H1 (cell line): Measurements from ENCODE around the gene AIDA. TPM values are rescaled to one million over a fixed set of nuclear protein-coding genes. Genes with fewer than 3 reads are reported as not detected.

ENCODE experiments used
- CTCF ChIA-PET: fragments of 300-600 bp; sonication (Branson Sonifier 250); formaldehyde crosslinking; loops from one replicate; lab custom pipeline; 2021; ENCODE audit not compliant: partially characterized antibody; lab: Charles Lee
- POLR2A ChIA-PET: fragments of 300-600 bp; sonication (Branson Sonifier 250); formaldehyde crosslinking; loops from one replicate; lab custom pipeline; 2021; ENCODE audit warnings: inconsistent platforms; ENCODE audit not compliant: partially characterized antibody; lab: Charles Lee
- DNase-seq, 2 experiments: peaks; one replicate each; pipeline versions ENCODE4 v3.0.0 to v3.0.0-alpha.2; 2010 to 2022; ENCODE audit warnings: low spot score in 2 of 2, low read depth in 1 of 2, mixed read lengths in 1 of 2
- FAIRE-seq: peaks from 2 replicates; lab custom pipeline; 2011; peaks lifted over from hg19 to GRCh38; lab: Jason Lieb, UNC
- H2AFZ ChIP-seq: 2 replicates; pipeline ENCODE4 v1.8.1; 2012; ENCODE audit warnings: low read length, inconsistent platforms
- H2AK5ac ChIP-seq: 2 replicates; pipeline ENCODE4 v1.6.1; 2013; ENCODE audit warnings: low read depth, low read length
- H2BK120ac ChIP-seq: replicated peaks from 2 replicates; pipeline ENCODE3; 2013; ENCODE audit warnings: low read depth, low read length, inconsistent platforms
- H2BK12ac ChIP-seq: 2 replicates; pipeline ENCODE4 v1.6.1; 2013; ENCODE audit warnings: low read depth, low read length
- H2BK15ac ChIP-seq: 2 replicates; pipeline ENCODE4 v1.6.1; 2013; ENCODE audit warnings: low read length
- H2BK20ac ChIP-seq: 2 replicates; pipeline ENCODE4 v1.6.1; 2013; ENCODE audit warnings: low read length
- H2BK5ac ChIP-seq: 2 replicates; pipeline ENCODE4 v1.6.1; 2013; ENCODE audit warnings: low read depth, low read length
- H3K14ac ChIP-seq: 2 replicates; pipeline ENCODE4 v1.6.1; 2013; ENCODE audit warnings: inconsistent platforms; ENCODE audit not compliant: insufficient read length
- H3K18ac ChIP-seq: 2 replicates; pipeline ENCODE4 v1.6.1; 2013; ENCODE audit warnings: low read length; ENCODE audit errors: extremely low read depth
- H3K23ac ChIP-seq: 2 replicates; pipeline ENCODE4 v1.6.1; 2013; ENCODE audit warnings: inconsistent platforms; ENCODE audit not compliant: insufficient read length
- H3K23me2 ChIP-seq: 2 replicates; pipeline ENCODE4 v1.6.1; 2013; ENCODE audit warnings: low read depth, low read length
- H3K27ac ChIP-seq: 2 replicates; pipeline ENCODE4 v1.6.1; 2011; ENCODE audit warnings: low read depth, low read length, inconsistent platforms
- H3K27me3 ChIP-seq, 4 experiments: replicated peaks in 1 of 4; 1 replicate in 1 of 4; 2 replicates in 3 of 4; pipeline versions ENCODE4 v1.6.1 to v1.8.1; 2011 to 2013; ENCODE audit warnings: low read length in 3 of 4, mild to moderate bottlenecking in 3 of 4, inconsistent platforms in 2 of 4, mixed read lengths in 2 of 4, moderate library complexity in 1 of 4; ENCODE audit not compliant: control insufficient read depth in 3 of 4, insufficient read depth in 3 of 4; ENCODE audit errors: extremely low read depth in 1 of 4
- H3K36me3 ChIP-seq, 4 experiments: 2 replicates each; pipeline versions ENCODE4 v1.6.1 to v1.8.1; 2011 to 2013; ENCODE audit warnings: mild to moderate bottlenecking in 4 of 4, low read length in 3 of 4, moderate library complexity in 2 of 4, control low read depth in 1 of 4, inconsistent platforms in 1 of 4; ENCODE audit not compliant: insufficient read depth in 4 of 4, control insufficient read depth in 2 of 4
- H3K4ac ChIP-seq: replicated peaks from 2 replicates; pipeline ENCODE3; 2013; ENCODE audit warnings: low read length, low read depth, mixed read lengths, inconsistent platforms; ENCODE audit not compliant: insufficient read length
- H3K4me1 ChIP-seq, 4 experiments: replicated peaks in 1 of 4; 1 replicate in 1 of 4; 2 replicates in 3 of 4; pipeline versions ENCODE4 v1.6.1 to v1.8.1; 2011 to 2013; ENCODE audit warnings: low read length in 3 of 4, inconsistent platforms in 2 of 4, mixed read lengths in 1 of 4; ENCODE audit not compliant: insufficient read depth in 4 of 4, control insufficient read depth in 3 of 4
- H3K4me2 ChIP-seq, 2 experiments: 2 replicates each; pipeline versions ENCODE4 v1.6.1 to v1.8.1; 2011 to 2013; ENCODE audit warnings: low read depth in 2 of 2, low read length in 2 of 2, control low read depth in 1 of 2, inconsistent platforms in 1 of 2, mild to moderate bottlenecking in 1 of 2; ENCODE audit not compliant: insufficient read depth in 1 of 2
- H3K4me3 ChIP-seq, 4 experiments: fragments of 200-600, 300-600 bp in 1 of 4; sonication (generic), shearing (Covaris generic), sonication (Bioruptor Twin) in 1 of 4; 2 replicates each; pipeline versions ENCODE4 v1.5.1 to v1.8.1; 2011 to 2016; ENCODE audit warnings: low read length in 4 of 4, low read depth in 3 of 4, control low read depth in 2 of 4, inconsistent platforms in 2 of 4, mild to moderate bottlenecking in 2 of 4, mixed read lengths in 1 of 4, moderate library complexity in 1 of 4; ENCODE audit not compliant: insufficient read depth in 2 of 4; ENCODE audit errors: extremely low read depth in 1 of 4
- H3K56ac ChIP-seq: replicated peaks from 2 replicates; pipeline ENCODE3; 2013; ENCODE audit warnings: low read depth, mild to moderate bottlenecking, mixed read lengths, low read length, inconsistent platforms; ENCODE audit not compliant: insufficient read length
- H3K79me1 ChIP-seq: 2 replicates; pipeline ENCODE4 v1.6.1; 2013; ENCODE audit warnings: low read depth, low read length, control low read depth
- H3K79me2 ChIP-seq, 2 experiments: 2 replicates each; pipeline versions ENCODE4 v1.6.1 to v1.8.1; 2012 to 2013; ENCODE audit warnings: low read length in 2 of 2, mild to moderate bottlenecking in 2 of 2, inconsistent platforms in 1 of 2; ENCODE audit not compliant: insufficient read depth in 2 of 2, control insufficient read depth in 1 of 2
- H3K9ac ChIP-seq, 4 experiments: replicated peaks in 1 of 4; 1 replicate in 1 of 4; 2 replicates in 3 of 4; pipeline versions ENCODE4 v1.6.1 to v1.8.1; 2011 to 2013; ENCODE audit warnings: low read depth in 3 of 4, low read length in 3 of 4, control low read depth in 2 of 4, mild to moderate bottlenecking in 2 of 4, moderate library complexity in 2 of 4, inconsistent platforms in 1 of 4; ENCODE audit errors: extremely low read depth in 1 of 4
- H3K9me3 ChIP-seq, 2 experiments: 2 replicates each; pipeline versions ENCODE4 v1.6.1 to v1.8.1; 2012 to 2013; ENCODE audit warnings: mild to moderate bottlenecking in 2 of 2, moderate library complexity in 2 of 2, control low read depth in 1 of 2, inconsistent platforms in 1 of 2, low read depth in 1 of 2, low read length in 1 of 2, mixed read lengths in 1 of 2; ENCODE audit not compliant: insufficient read depth in 2 of 2
- H4K20me1 ChIP-seq, 2 experiments: replicated peaks in 1 of 2; 2 replicates each; pipeline versions ENCODE3 to v1.8.1; 2011 to 2013; ENCODE audit warnings: inconsistent platforms in 2 of 2, low read length in 2 of 2, mild to moderate bottlenecking in 1 of 2; ENCODE audit not compliant: insufficient read depth in 2 of 2, control insufficient read depth in 1 of 2
- H4K5ac ChIP-seq: 2 replicates; pipeline ENCODE4 v1.6.1; 2013; ENCODE audit warnings: low read length, low read depth, mixed read lengths, inconsistent platforms; ENCODE audit not compliant: insufficient read length
- H4K8ac ChIP-seq: 2 replicates; pipeline ENCODE4 v1.8.0; 2013; ENCODE audit warnings: mild to moderate bottlenecking, moderate library complexity, low read length, inconsistent platforms; ENCODE audit not compliant: insufficient read depth; ENCODE audit errors: extremely low read depth
- H4K91ac ChIP-seq: replicated peaks from 2 replicates; pipeline ENCODE3; 2013; ENCODE audit warnings: low read length, mixed read lengths, inconsistent platforms; ENCODE audit not compliant: insufficient read length
- EP300 ChIP-seq, 2 experiments: IDR thresholded peaks; 1 replicate in 1 of 2; 2 replicates in 1 of 2; pipeline ENCODE4 v1.6.1; 2011 to 2012; ENCODE audit warnings: low read depth in 2 of 2, low read length in 2 of 2, mild to moderate bottlenecking in 2 of 2, borderline replicate concordance in 1 of 2, inconsistent platforms in 1 of 2, moderate library complexity in 1 of 2
- GTF2F1 ChIP-seq: IDR thresholded peaks from 2 replicates; pipeline ENCODE4 v1.6.1; 2012; ENCODE audit warnings: low read depth, low read length, improper control_type of control experiment, borderline replicate concordance
- RXRA ChIP-seq: IDR thresholded peaks from 2 replicates; pipeline ENCODE4 v1.6.1; 2011; ENCODE audit warnings: low read depth, mild to moderate bottlenecking, low read length, moderate library complexity; ENCODE audit not compliant: insufficient read depth
- SUZ12 ChIP-seq: fragments of 200-600 bp; sonication (generic); IDR thresholded peaks from 2 replicates; pipeline ENCODE4 v1.6.1; 2012; ENCODE audit warnings: mild to moderate bottlenecking, inconsistent platforms, low read length, moderate library complexity, mixed read lengths
- TAF1 ChIP-seq: IDR thresholded peaks from 2 replicates; pipeline ENCODE4 v1.6.1; 2011; ENCODE audit warnings: mild to moderate bottlenecking, low read depth, low read length
- TCF12 ChIP-seq: IDR thresholded peaks from 2 replicates; pipeline ENCODE4 v1.6.1; 2011; ENCODE audit warnings: low read depth, mild to moderate bottlenecking, low read length
- WGBS, 2 experiments: shearing (Covaris generic) in 1 of 2; methylation state at CpG; one replicate each; pipeline versions ENCODE4 v1.1.6 to v1.1.7; 2013 to 2015; ENCODE audit warnings: low lambda C conversion rate in 2 of 2, mixed read lengths in 2 of 2, inconsistent platforms in 1 of 2, low coverage in 1 of 2, missing lambda C conversion rate in 1 of 2; ENCODE audit not compliant: insufficient replicate concordance in 2 of 2, insufficient coverage in 1 of 2, insufficient read length in 1 of 2; ENCODE audit errors: extremely low coverage in 1 of 2, missing lambda C conversion rate in 1 of 2; 5-methylcytosine and 5-hydroxymethylcytosine counted together
- polyA plus RNA-seq, 7 experiments: library from polyadenylated mRNA; depleted of rRNA in 3 of 7; stranded (reverse) in 5 of 7; unstranded in 2 of 7; fragments of >200 nt in 5 of 7; fragments of 200-250 nt in 2 of 7; gene quantifications; 1 replicate in 5 of 7; 2 replicates in 1 of 7; 4 replicates in 1 of 7; pipeline versions ENCODE4 v1.2.1 to v1.2.3, GENCODE V29; 2011 to 2013; ENCODE audit warnings: missing spikeins in 2 of 7, mixed read lengths in 2 of 7
- total RNA-seq: library from RNA; stranded (reverse); fragmentation: NEBNext Ultra II Directional; extraction: Animal tissue kit (Norgen Biotek cat#: 25700); gene quantifications from 2 replicates; pipeline ENCODE4 v1.2.1, GENCODE V29; 2021

Gene AIDA
- total and polyA plus RNA-seq, 2 of the 8 experiments (the other 6 are each of a cell fraction or from before 2014, with no cell fraction given), result 52.5 to 103 TPM

DNA sequence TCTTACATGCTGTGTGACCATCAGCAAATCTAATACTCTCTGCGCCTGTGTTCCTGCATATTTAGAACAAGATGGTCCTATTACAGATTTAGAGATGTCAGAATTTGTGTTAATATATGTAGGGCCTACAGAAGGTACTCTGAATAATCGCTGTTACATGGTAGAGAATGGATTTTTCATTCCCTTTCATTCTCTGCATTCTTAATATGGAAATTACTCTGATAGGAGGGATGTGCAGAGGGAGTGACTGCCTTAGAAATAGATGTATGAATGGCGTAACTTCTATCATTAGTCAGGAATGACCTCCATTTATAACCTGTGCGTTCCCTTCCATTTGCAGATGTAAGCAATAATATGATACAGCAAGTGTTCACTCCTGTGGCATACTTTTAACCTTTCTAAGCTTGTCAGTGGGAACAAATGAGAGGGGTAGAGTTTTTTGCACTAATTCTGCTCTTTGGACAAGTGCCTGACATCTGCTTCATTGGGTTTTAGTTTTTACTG lies 48.8 kb downstream of the AIDA start:
- Histone ChIP-seq H3K4ac (no peak overlapping the region), H4K20me1 (peaks cover 0 to 2% of the 10 kb centered on the region in 2 experiments), H2BK120ac (no peak overlapping the region), H3K9me3 (no peaks in the 10 kb centered on the region), H3K27me3 (no peaks in the 10 kb centered on the region), H3K4me1 (no peaks in the 10 kb centered on the region), H4K5ac (no peak overlapping the region), H3K23me2 (no peaks in the 10 kb centered on the region), H3K56ac (no peak overlapping the region), H3K18ac (no peak overlapping the region), H3K27ac (no peak overlapping the region), H3K9ac (no peak overlapping the region), H3K4me3 (no peak overlapping the region), H4K91ac (no peak overlapping the region), H3K23ac (no peak overlapping the region), H3K4me2 (no peak overlapping the region), H2BK15ac (no peak overlapping the region), H4K8ac (no peak overlapping the region), H3K79me2 (no peaks in the 10 kb centered on the region), H2BK12ac (no peak overlapping the region), H2AK5ac (no peak overlapping the region), H3K14ac (no peak overlapping the region), H2AFZ (no peak overlapping the region), H3K36me3 (peaks cover 18 to 92% (median 63%) of the 10 kb centered on the region in 4 experiments), H2BK5ac (no peak overlapping the region), H3K79me1 (no peaks in the 10 kb centered on the region), H2BK20ac (no peak overlapping the region)
- FAIRE-seq, result no peak
- CTCF ChIA-PET, result no interaction called here
- no peak for DNase-seq
- TF ChIP-seq TAF1, result no peak
- TF ChIP-seq GTF2F1, result no peak
- no peak for TF ChIP-seq RXRA
- TF ChIP-seq TCF12, result no peak
- no peak for TF ChIP-seq SUZ12
- TF ChIP-seq EP300 (IDR thresholded peaks at IDR 0.05; ENCODE audit: borderline replicate concordance in 1 of 2, low read depth in 2 of 2, low read length in 2 of 2), result no peak
- POLR2A ChIA-PET, result interaction anchor here (0.6 kb wide), 1 partner anchor 368 kb away, joined by 3 read pairs; no protein-coding TSS in a partner anchor
- 93% methylated on average over 4 of the region's 4 CpGs; no CpG with 5 or more reads in 1 of the 2 experiments for WGBS, 2 experiments
